ACC112 (cell line): Measurements from ENCODE around the gene PPCDC.

ENCODE experiments used
- H2AFZ ChIP-seq: fragments of 200-600 bp; sonication (generic); one replicate; pipeline ENCODE4 v1.6.0; 2017; ENCODE audit warnings: antibody characterized with exemption, low read length; ENCODE audit not compliant: unreplicated experiment
- H3K27ac ChIP-seq: fragments of 200-600 bp; sonication (generic); 2 replicates; pipeline ENCODE4 v1.5.1; 2014; ENCODE audit warnings: low read depth, mild to moderate bottlenecking, antibody characterized with exemption, low read length, moderate library complexity
- H3K27me3 ChIP-seq: fragments of 200-600 bp; sonication (generic); 2 replicates; pipeline ENCODE4 v1.6.1; 2014; ENCODE audit warnings: mild to moderate bottlenecking, antibody characterized with exemption, low read length, moderate library complexity, mixed read lengths; ENCODE audit not compliant: insufficient read depth
- H3K36me3 ChIP-seq: fragments of 200-600 bp; sonication (generic); 2 replicates; pipeline ENCODE4 v1.6.1; 2016; ENCODE audit warnings: mild to moderate bottlenecking, antibody characterized with exemption, low read length, moderate library complexity, mixed read lengths; ENCODE audit not compliant: insufficient read depth
- H3K4me1 ChIP-seq: fragments of 200-600 bp; sonication (generic); one replicate; pipeline ENCODE4 v1.6.1; 2016; ENCODE audit warnings: low read length, mixed read lengths; ENCODE audit not compliant: insufficient read depth, unreplicated experiment, control insufficient read depth
- H3K4me3 ChIP-seq: fragments of 200-600 bp; sonication (generic); 2 replicates; pipeline ENCODE4 v1.5.1; 2014; ENCODE audit warnings: mild to moderate bottlenecking, low read depth, low read length
- H3K79me2 ChIP-seq: fragments of 200-600 bp; sonication (generic); one replicate; pipeline ENCODE4 v1.6.0; 2016; ENCODE audit warnings: low read length; ENCODE audit not compliant: control insufficient read depth, unreplicated experiment, insufficient read depth

Gene PPCDC

GRCh38 chr15:74994236-74994635 is 29.2 kb upstream of the PPCDC start:
- H3K4me1 ChIP-seq: peaks cover 4% of the 10 kb centered on the region
- H3K4me3 ChIP-seq: no peak overlapping the region
- H3K79me2 ChIP-seq: no peaks in the 10 kb centered on the region
- peaks cover 44% of the 10 kb centered on the region for H3K27me3 ChIP-seq
- no peak overlapping the region for H3K27ac ChIP-seq
- H2AFZ ChIP-seq: no peak overlapping the region
- no peaks in the 10 kb centered on the region for H3K36me3 ChIP-seq

GRCh38 chr15:74994685-74995084 is 28.7 kb upstream of the PPCDC start:
- Histone ChIP-seq H3K27me3 (peaks cover 44% of the 10 kb centered on the region), H3K4me1 (peaks cover 4% of the 10 kb centered on the region), H3K4me3 (no peak overlapping the region), H3K36me3 (no peaks in the 10 kb centered on the region), H2AFZ (no peak overlapping the region), H3K79me2 (no peaks in the 10 kb centered on the region), H3K27ac (no peak overlapping the region)

GRCh38 chr15:74995182-74995778 is 28.1 kb upstream of the PPCDC start, which contains the start of gene SCAMP5:
TSS of gene SCAMP5 (plus strand) at chr15:74995563. CDS start at chr15:75011840, 16,277 bp downstream.
- H2AFZ ChIP-seq: peak within 1 kb of the TSS; percentile 84
- H3K4me1 ChIP-seq: peaks cover 4% of the 10 kb centered on the region
- no peaks in the 10 kb centered on the region for H3K79me2 ChIP-seq
- no peak within 1 kb of the TSS for H3K27ac ChIP-seq
- peak within 1 kb of the TSS; percentile 76 for H3K4me3 ChIP-seq
- H3K27me3 ChIP-seq: peaks cover 44% of the 10 kb centered on the region
- H3K36me3 ChIP-seq: no peaks in the 10 kb centered on the region

GRCh38 chr15:74995779-74996765 is 27.3 kb upstream of the PPCDC start:
- H3K4me3 ChIP-seq: peak overlapping the region; percentile 76
- H3K27ac ChIP-seq: no peak overlapping the region
- H3K4me1 ChIP-seq: peaks cover 4% of the 10 kb centered on the region
- H3K27me3 ChIP-seq: peaks cover 44% of the 10 kb centered on the region
- H3K79me2 ChIP-seq: no peaks in the 10 kb centered on the region
- H2AFZ ChIP-seq: peak overlapping the region; percentile 84
- no peaks in the 10 kb centered on the region for H3K36me3 ChIP-seq

GRCh38 chr15:74997141-74997540 is 26.2 kb upstream of the PPCDC start:
- Histone ChIP-seq H3K4me3 (no peak overlapping the region), H3K79me2 (no peaks in the 10 kb centered on the region), H2AFZ (no peak overlapping the region), H3K36me3 (no peaks in the 10 kb centered on the region), H3K27ac (no peak overlapping the region), H3K4me1 (peaks cover 4% of the 10 kb centered on the region), H3K27me3 (peaks cover 38% of the 10 kb centered on the region)

GRCh38 chr15:74997543-74997942 is 25.8 kb upstream of the PPCDC start:
- Histone ChIP-seq H3K36me3 (no peaks in the 10 kb centered on the region), H2AFZ (no peak overlapping the region), H3K27ac (no peak overlapping the region), H3K4me3 (no peak overlapping the region), H3K27me3 (peaks cover 37% of the 10 kb centered on the region), H3K4me1 (peaks cover 4% of the 10 kb centered on the region), H3K79me2 (no peaks in the 10 kb centered on the region)

GRCh38 chr15:75001310-75001709 is 22.1 kb upstream of the PPCDC start:
- Histone ChIP-seq H3K36me3 (no peaks in the 10 kb centered on the region), H3K4me1 (no peaks in the 10 kb centered on the region), H3K79me2 (no peaks in the 10 kb centered on the region), H3K4me3 (no peak overlapping the region), H3K27ac (no peak overlapping the region), H3K27me3 (peaks cover 18% of the 10 kb centered on the region), H2AFZ (no peak overlapping the region)

- no peak overlapping the region for H2AFZ ChIP-seq
- H3K79me2 ChIP-seq: no peaks in the 10 kb centered on the region
- no peak overlapping the region for H3K27ac ChIP-seq
- no peak overlapping the region for H3K4me3 ChIP-seq
- no peaks in the 10 kb centered on the region for H3K36me3 ChIP-seq
- H3K4me1 ChIP-seq: no peaks in the 10 kb centered on the region
- peaks cover 8% of the 10 kb centered on the region for H3K27me3 ChIP-seq
Observed at GRCh38 chr15:75002398-75002797, 21.0 kb upstream of the PPCDC start.

GRCh38 chr15:75007216-75007615 is 16.2 kb upstream of the PPCDC start:
- H3K36me3 ChIP-seq: no peaks in the 10 kb centered on the region
- H3K4me1 ChIP-seq: no peaks in the 10 kb centered on the region
- peaks cover 11% of the 10 kb centered on the region for H3K27me3 ChIP-seq
- H3K4me3 ChIP-seq: no peak overlapping the region
- no peak overlapping the region for H2AFZ ChIP-seq
- H3K27ac ChIP-seq: no peak overlapping the region
- H3K79me2 ChIP-seq: no peaks in the 10 kb centered on the region

- H3K79me2 ChIP-seq: no peaks in the 10 kb centered on the region
- peaks cover 11% of the 10 kb centered on the region for H3K27me3 ChIP-seq
- no peak overlapping the region for H2AFZ ChIP-seq
- H3K4me1 ChIP-seq: no peaks in the 10 kb centered on the region
- no peak overlapping the region for H3K27ac ChIP-seq
- no peak overlapping the region for H3K4me3 ChIP-seq
- no peaks in the 10 kb centered on the region for H3K36me3 ChIP-seq
Observed at GRCh38 chr15:75008221-75008625, 15.2 kb upstream of the PPCDC start.
